Measurements from ENCODE around the gene CAPN7. TPM values are rescaled to one million over a fixed set of nuclear protein-coding genes. Genes with fewer than 3 reads are reported as not detected.

Gene CAPN7
- polyA plus RNA-seq, 1 experiment: 12.9 TPM

DNA sequence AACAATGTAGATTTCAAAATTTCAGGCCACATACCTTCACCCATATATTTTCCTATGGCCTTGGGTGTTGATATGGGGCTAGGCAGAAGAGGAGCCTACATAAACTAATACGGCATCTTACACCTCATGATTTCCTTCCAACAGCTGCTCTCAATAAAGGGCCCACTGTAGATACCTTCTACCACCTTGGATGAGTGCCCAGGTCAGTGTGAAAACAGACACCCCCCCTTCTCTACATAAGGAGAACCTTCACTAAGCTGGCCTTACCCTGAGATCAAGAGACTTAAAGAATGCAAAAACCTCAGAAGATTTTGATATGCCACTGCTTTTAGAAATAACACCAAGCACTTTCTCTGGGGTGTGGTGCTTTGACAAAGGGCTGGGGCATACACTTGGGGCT lies 83.6 kb downstream of the CAPN7 start:
- H3K4me3 ChIP-seq (ENCODE audit: low read depth, low read length): no peak overlapping the region
- no peaks in the 10 kb centered on the region for H3K36me3 ChIP-seq (ENCODE audit: control insufficient read depth, insufficient read depth, low read length)
- no peak for DNase-seq (ENCODE audit: low read depth)
- H3K27me3 ChIP-seq (ENCODE audit: control insufficient read depth, insufficient read depth, low read length): no peaks in the 10 kb centered on the region
- TF ChIP-seq, protein P1, sequence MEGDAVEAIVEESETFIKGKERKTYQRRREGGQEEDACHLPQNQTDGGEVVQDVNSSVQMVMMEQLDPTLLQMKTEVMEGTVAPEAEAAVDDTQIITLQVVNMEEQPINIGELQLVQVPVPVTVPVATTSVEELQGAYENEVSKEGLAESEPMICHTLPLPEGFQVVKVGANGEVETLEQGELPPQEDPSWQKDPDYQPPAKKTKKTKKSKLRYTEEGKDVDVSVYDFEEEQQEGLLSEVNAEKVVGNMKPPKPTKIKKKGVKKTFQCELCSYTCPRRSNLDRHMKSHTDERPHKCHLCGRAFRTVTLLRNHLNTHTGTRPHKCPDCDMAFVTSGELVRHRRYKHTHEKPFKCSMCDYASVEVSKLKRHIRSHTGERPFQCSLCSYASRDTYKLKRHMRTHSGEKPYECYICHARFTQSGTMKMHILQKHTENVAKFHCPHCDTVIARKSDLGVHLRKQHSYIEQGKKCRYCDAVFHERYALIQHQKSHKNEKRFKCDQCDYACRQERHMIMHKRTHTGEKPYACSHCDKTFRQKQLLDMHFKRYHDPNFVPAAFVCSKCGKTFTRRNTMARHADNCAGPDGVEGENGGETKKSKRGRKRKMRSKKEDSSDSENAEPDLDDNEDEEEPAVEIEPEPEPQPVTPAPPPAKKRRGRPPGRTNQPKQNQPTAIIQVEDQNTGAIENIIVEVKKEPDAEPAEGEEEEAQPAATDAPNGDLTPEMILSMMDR (IDR thresholded peaks at IDR 0.05; ENCODE audit: insufficient read depth, low read depth, low read length): no peak
- CTCF ChIA-PET: interaction anchor here (2.9 kb wide), 1 partner anchor 22 kb away, joined by 10 read pairs; no protein-coding TSS in a partner anchor
- POLR2A ChIA-PET: no interaction called here

DNA sequence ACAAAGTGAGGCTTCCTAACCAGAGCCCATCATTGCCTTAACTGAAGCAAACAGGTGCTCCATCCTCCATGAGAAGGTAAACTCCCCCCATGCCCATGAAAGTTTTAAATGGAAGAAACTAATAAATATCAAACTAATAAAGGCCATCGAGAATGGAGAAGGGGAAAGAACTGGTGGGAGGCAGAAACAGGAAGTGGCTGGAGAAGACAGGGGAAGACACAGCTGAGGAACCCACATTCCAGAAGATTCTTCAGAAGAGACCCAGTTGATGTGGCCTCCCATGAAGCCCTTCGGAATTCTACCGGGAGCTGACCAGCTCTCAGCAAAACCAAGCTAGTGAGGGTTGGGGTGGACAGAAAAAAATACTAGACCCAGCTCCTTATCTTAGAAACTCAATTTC lies 84.7 kb downstream of the CAPN7 start:
- Histone ChIP-seq H3K4me3 (ENCODE audit: low read depth, low read length) (no peak overlapping the region), H3K36me3 (ENCODE audit: control insufficient read depth, insufficient read depth, low read length) (no peaks in the 10 kb centered on the region), H3K27me3 (ENCODE audit: control insufficient read depth, insufficient read depth, low read length) (no peaks in the 10 kb centered on the region)
- no peak for DNase-seq (ENCODE audit: low read depth)
- TF ChIP-seq, protein P1 (IDR thresholded peaks at IDR 0.05; ENCODE audit: insufficient read depth, low read depth, low read length): no peak
- POLR2A ChIA-PET: no interaction called here
- CTCF ChIA-PET: interaction anchor here (1.2 to 1.5 kb wide), 2 partner anchors 14 to 22 kb away, joined by 3 to 5 read pairs; no protein-coding TSS in a partner anchor

DNA sequence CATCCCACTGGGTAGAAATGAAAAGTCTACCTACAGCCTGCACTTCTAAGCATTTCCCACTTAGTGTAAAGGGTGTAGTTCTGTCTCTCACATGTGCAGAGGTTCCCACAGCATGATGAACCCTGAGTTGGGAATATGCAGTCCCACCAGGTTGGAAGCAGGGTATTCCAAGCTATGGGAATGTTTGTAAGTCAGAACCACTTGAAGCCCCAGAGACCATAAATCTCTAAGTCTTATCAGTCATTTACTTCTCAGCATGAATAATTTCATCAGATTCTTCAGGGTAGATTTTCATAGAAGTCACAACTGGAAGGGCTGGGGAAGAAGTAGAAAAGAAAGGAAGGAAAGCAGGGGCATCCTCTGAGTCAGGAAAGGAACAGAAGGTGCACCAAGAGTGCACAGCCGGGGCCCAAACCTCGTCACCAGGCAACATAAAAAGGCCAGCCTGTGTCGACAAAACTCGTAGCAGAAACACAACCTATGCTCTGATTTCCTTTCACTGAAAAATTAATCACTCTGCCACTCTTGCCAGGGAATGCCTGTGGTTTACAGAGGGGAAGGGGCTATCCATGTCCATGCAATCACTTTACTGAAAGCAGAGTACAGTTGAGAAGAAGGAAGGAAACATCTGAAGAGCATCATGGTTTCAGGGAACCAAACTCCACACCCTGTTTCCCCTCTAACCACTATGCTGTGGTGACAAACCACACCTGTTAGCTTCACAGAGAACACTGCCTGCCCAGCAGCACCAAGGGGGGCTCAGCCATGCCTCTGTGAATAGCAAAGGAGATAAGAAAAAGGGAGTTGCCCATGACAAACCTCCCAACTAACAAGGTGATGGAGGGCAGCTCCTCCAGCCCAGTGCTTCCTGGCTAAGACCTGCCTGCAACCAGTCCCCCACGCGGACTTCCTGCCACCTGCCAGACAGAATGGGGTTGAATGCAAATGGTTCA lies 85.8 kb downstream of the CAPN7 start:
- TF ChIP-seq, protein P1 (IDR thresholded peaks at IDR 0.05; ENCODE audit: insufficient read depth, low read depth, low read length): no peak
- ChIA-PET POLR2A (no interaction called here), CTCF (interaction anchor here (0.7 to 1.5 kb wide), 4 partner anchors 8 to 28 kb away, joined by 3 to 5 read pairs (median 3); no protein-coding TSS in a partner anchor)
- no peak overlapping the region for H3K4me3 ChIP-seq (ENCODE audit: low read depth, low read length)
- no peaks in the 10 kb centered on the region for H3K27me3 ChIP-seq (ENCODE audit: control insufficient read depth, insufficient read depth, low read length)
- no peak for DNase-seq (ENCODE audit: low read depth)
- no peaks in the 10 kb centered on the region for H3K36me3 ChIP-seq (ENCODE audit: control insufficient read depth, insufficient read depth, low read length)

DNA sequence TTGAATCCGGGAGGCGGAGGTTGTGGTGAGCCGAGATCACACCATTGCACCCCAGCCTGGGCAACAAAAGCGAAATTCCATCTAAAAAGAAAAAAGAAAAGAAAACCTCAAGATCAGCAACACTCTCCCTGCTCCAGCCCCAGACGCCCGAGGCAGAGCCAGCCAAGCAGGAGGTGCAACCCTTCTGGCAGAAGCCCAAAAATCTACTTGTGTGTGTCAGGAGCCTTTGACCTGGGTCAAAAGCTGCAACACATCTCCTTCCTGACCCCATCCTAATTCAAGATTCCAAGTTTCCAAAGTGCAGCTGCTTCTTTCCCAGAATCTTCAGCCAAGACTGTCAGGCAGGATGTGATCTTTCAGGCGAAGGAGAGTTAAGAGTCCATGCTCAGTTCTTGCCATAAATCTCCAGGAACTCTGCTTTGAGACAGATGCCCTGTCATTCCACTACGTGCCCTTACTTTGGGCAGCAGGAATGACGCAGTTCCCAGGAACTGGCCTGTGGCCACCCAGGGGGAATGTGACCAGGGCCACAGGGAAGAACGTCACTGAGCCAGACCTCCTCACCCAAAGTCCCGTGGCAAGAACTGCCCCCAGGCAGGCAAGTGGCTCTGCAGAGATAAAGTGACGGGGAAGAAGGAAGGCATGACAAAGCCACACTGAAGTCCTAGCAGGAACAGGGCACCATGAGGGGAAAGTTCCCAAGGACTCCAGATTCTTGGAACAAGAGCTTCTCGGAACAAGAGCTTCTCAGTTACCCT lies 86.9 kb downstream of the CAPN7 start:
- Histone ChIP-seq H3K27me3 (ENCODE audit: control insufficient read depth, insufficient read depth, low read length) (no peaks in the 10 kb centered on the region), H3K4me3 (ENCODE audit: low read depth, low read length) (no peak overlapping the region), H3K36me3 (ENCODE audit: control insufficient read depth, insufficient read depth, low read length) (no peaks in the 10 kb centered on the region)
- no peak for DNase-seq (ENCODE audit: low read depth)
- ChIA-PET CTCF (interaction anchor here (0.7 to 1.2 kb wide), 3 partner anchors 9 to 39 kb away, joined by 3 read pairs; partner anchors contain the start of gene SH3BP5), POLR2A (no interaction called here)
- TF ChIP-seq, protein P1 (IDR thresholded peaks at IDR 0.05; ENCODE audit: insufficient read depth, low read depth, low read length): no peak

DNA sequence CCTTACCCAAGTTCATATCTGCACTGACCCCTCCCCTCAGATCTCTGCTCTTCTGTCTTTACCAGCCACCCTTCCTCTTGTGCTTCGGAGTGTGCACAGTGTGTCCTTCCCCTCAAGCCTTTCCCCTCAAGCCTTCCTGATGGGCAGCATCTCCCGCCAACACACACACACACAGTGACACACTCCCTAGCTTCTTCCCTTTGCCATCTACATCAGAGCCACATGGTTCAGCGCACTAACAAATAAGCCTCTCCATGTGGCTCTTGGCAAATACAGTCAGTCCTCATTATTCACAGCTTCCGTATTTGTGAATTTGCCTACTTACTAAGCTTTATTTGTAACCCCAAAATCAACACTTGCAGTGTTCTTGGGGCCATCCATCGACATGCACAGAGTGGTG lies 88.9 kb downstream of the CAPN7 start:
- Histone ChIP-seq H3K4me3 (ENCODE audit: low read depth, low read length) (no peak overlapping the region), H3K27me3 (ENCODE audit: control insufficient read depth, insufficient read depth, low read length) (no peaks in the 10 kb centered on the region), H3K36me3 (ENCODE audit: control insufficient read depth, insufficient read depth, low read length) (no peaks in the 10 kb centered on the region)
- CTCF ChIA-PET: interaction anchor here (1.5 to 2.0 kb wide), 2 partner anchors 10 to 27 kb away, joined by 5 to 9 read pairs; no protein-coding TSS in a partner anchor
- POLR2A ChIA-PET: interaction anchor here (0.7 kb wide), 1 partner anchor 30 kb away, joined by 4 read pairs; no protein-coding TSS in a partner anchor
- TF ChIP-seq, protein P1 (IDR thresholded peaks at IDR 0.05; ENCODE audit: insufficient read depth, low read depth, low read length): no peak
- DNase-seq (ENCODE audit: low read depth): no peak
